Transverse colon (tissue), 4 donors: ENCODE results near the gene KASH5. TPM values are rescaled to one million over a fixed set of nuclear protein-coding genes. Genes with fewer than 3 reads are reported as not detected.

Experiments
- DNase-seq: peaks from one replicate; pipeline ENCODE4 v3.0.0-alpha.2; 2019
- H3K27ac ChIP-seq, 4 donors: fragments of 200-600 bp; sonication (generic); 2 replicates each; pipeline ENCODE4 v1.5.1; 2016 to 2018; ENCODE audit warnings: inconsistent platforms in 4 of 4
- H3K27me3 ChIP-seq: fragments of 200-600 bp; sonication (generic); 2 replicates; pipeline ENCODE4 v1.5.1; 2017; ENCODE audit warnings: inconsistent platforms
- H3K36me3 ChIP-seq, 4 donors: fragments of 200-600 bp; sonication (generic); 2 replicates each; pipeline ENCODE4 v1.5.1; 2017 to 2019; ENCODE audit warnings: inconsistent platforms in 4 of 4
- H3K4me1 ChIP-seq, 4 donors: fragments of 200-600 bp; sonication (generic); 2 replicates each; pipeline ENCODE4 v1.5.1; 2017 to 2020; ENCODE audit warnings: inconsistent platforms in 4 of 4
- H3K4me3 ChIP-seq, 4 donors: fragments of 200-600 bp; sonication (generic); 1 replicate in 1 of 4; 2 replicates in 3 of 4; pipeline versions ENCODE4 v1.5.1 to v1.6.1; 2017 to 2019; ENCODE audit warnings: inconsistent platforms in 4 of 4
- H3K9me3 ChIP-seq, 2 donors: fragments of 200-600 bp; sonication (generic); 2 replicates each; pipeline ENCODE4 v1.5.1; 2017 to 2019; ENCODE audit warnings: inconsistent platforms in 2 of 2
- CTCF ChIP-seq, 5 experiments: fragments of 200-600 bp in 3 of 5; fragments of 450-650 bp in 2 of 5; sonication (generic) in 3 of 5; IDR thresholded peaks; 1 replicate in 2 of 5; 2 replicates in 3 of 5; pipeline ENCODE4 v1.5.1; 2016 to 2017; ENCODE audit warnings: antibody characterized with exemption in 5 of 5, inconsistent platforms in 3 of 5, mild to moderate bottlenecking in 2 of 5, moderate library complexity in 1 of 5
- EP300 ChIP-seq: sonication (generic); formaldehyde crosslinking; IDR thresholded peaks from one replicate; pipeline ENCODE4 v1.6.1; 2017; ENCODE audit warnings: antibody characterized with exemption, low read depth
- POLR2A ChIP-seq: fragments of 450-650 bp; IDR thresholded peaks from one replicate; pipeline ENCODE4 v1.6.1; 2016; ENCODE audit warnings: antibody characterized with exemption, mild to moderate bottlenecking, moderate library complexity
- POLR2AphosphoS5 ChIP-seq, 3 donors: sonication (generic); formaldehyde crosslinking; IDR thresholded peaks; one replicate each; pipeline ENCODE4 v1.6.1; 2016; ENCODE audit warnings: antibody characterized with exemption in 3 of 3
- WGBS, 2 donors: methylation state at CpG; one replicate each; pipeline ENCODE4 v1.1.5; 2018; ENCODE audit warnings: low coverage in 1 of 2; 5-methylcytosine and 5-hydroxymethylcytosine counted together
- in situ Hi-C, 4 donors: fragments of 200-750 bp; cut with MboI; loops; one replicate each; pipeline versions ENCODE4 v1.15.0 to v1.15.1; 2017; ENCODE audit warnings: low sequenced_read_pairs in 3 of 4, low pct_ligation_motif_present in 1 of 4, low pct_unique_long_range_greater_than_20kb in 1 of 4
- intact Hi-C: fragments of 100-400 bp; cut with DNase I; formaldehyde crosslinking; loops from one replicate; pipeline ENCODE4 v1.15.1; 2023; ENCODE audit warnings: low total_unique reads
- total RNA-seq, 4 donors: library from RNA; depleted of rRNA; stranded (reverse); fragments of >200 nt; gene quantifications; one replicate each; pipeline ENCODE4 v1.1.0, GENCODE V29; 2016

Gene KASH5
- total RNA-seq, 4 donors from 2014 or later, result not detected

- in situ Hi-C loops, result no loop called here
- 71 to 92% methylated on average over 2 to 3 of the region's 3 CpGs for WGBS, 2 donors
- H3K4me1 ChIP-seq, result peaks cover 0 to 8% (median 0%) of the 10 kb centered on the region in 4 donors
- H3K4me3 ChIP-seq, result no peak overlapping the region
- peaks cover 20% of the 10 kb centered on the region for H3K27me3 ChIP-seq
- no peaks in the 10 kb centered on the region for H3K9me3 ChIP-seq
- intact Hi-C loops, result no loop called here
- no peak for DNase-seq
- H3K27ac ChIP-seq, result no peak overlapping the region
- TF ChIP-seq POLR2A (no peak), CTCF (IDR thresholded peaks at IDR 0.05) (no peak), EP300 (no peak), POLR2AphosphoS5 (IDR thresholded peaks at IDR 0.05) (no peak)
- no peaks in the 10 kb centered on the region for H3K36me3 ChIP-seq
Observed at GRCh38 chr19:49411681-49412326, 23.8 kb downstream of the KASH5 start.

- intact Hi-C loops, result no loop called here
- peaks cover 35% of the 10 kb centered on the region for H3K27me3 ChIP-seq
- no peak for TF ChIP-seq POLR2AphosphoS5 (IDR thresholded peaks at IDR 0.05)
- TF ChIP-seq EP300, result no peak
- no peak for TF ChIP-seq CTCF (IDR thresholded peaks at IDR 0.05)
- no peak for TF ChIP-seq POLR2A
- in situ Hi-C loops, result no loop called here
- DNase-seq, result no peak
- peaks cover 0 to 8% (median 0%) of the 10 kb centered on the region in 4 donors for H3K4me1 ChIP-seq
- WGBS, 2 donors, result 66% methylated on average over 9 of the region's 9 CpGs; no CpG with 5 or more reads in 1 of the 2 donors
- no peaks in the 10 kb centered on the region for H3K36me3 ChIP-seq
- no peaks in the 10 kb centered on the region for H3K9me3 ChIP-seq
- H3K4me3 ChIP-seq, result no peak overlapping the region
- no peak overlapping the region for H3K27ac ChIP-seq
Observed at GRCh38 chr19:49413348-49413747, 25.3 kb downstream of the KASH5 start.

GRCh38 chr19:49414256-49414655 is 26.2 kb downstream of the KASH5 start:
- DNase-seq, result no peak
- WGBS, 2 donors, result 79% methylated on average over 3 of the region's 3 CpGs; no CpG with 5 or more reads in 1 of the 2 donors
- in situ Hi-C loops, result no loop called here
- intact Hi-C loops, result no loop called here
- Histone ChIP-seq H3K27me3 (peaks cover 45% of the 10 kb centered on the region), H3K4me3 (no peak overlapping the region), H3K36me3 (no peaks in the 10 kb centered on the region), H3K4me1 (peaks cover 0 to 8% (median 0%) of the 10 kb centered on the region in 4 donors), H3K9me3 (no peaks in the 10 kb centered on the region), H3K27ac (no peak overlapping the region)
- TF ChIP-seq EP300 (no peak), POLR2AphosphoS5 (IDR thresholded peaks at IDR 0.05) (no peak), POLR2A (no peak), CTCF (IDR thresholded peaks at IDR 0.05) (no peak)

- no peaks in the 10 kb centered on the region for H3K4me1 ChIP-seq
- intact Hi-C loops, result no loop called here
- H3K9me3 ChIP-seq, result no peaks in the 10 kb centered on the region
- DNase-seq, result no peak
- no peak for TF ChIP-seq EP300
- no peak for TF ChIP-seq CTCF (IDR thresholded peaks at IDR 0.05)
- no peak for TF ChIP-seq POLR2A
- TF ChIP-seq POLR2AphosphoS5 (IDR thresholded peaks at IDR 0.05), result no peak
- H3K27ac ChIP-seq, result no peak overlapping the region
- in situ Hi-C loops, result no loop called here
- WGBS, 2 donors, result 58% methylated on average over 15 of the region's 15 CpGs; no CpG with 5 or more reads in 1 of the 2 donors
- H3K4me3 ChIP-seq, result no peak overlapping the region
- H3K27me3 ChIP-seq, result peaks cover 55% of the 10 kb centered on the region
- no peaks in the 10 kb centered on the region for H3K36me3 ChIP-seq
Observed at GRCh38 chr19:49415102-49415809, 27.2 kb downstream of the KASH5 start.
